Liver (tissue), 9 donors: ENCODE results near the gene ANKRD16. TPM values are rescaled to one million over a fixed set of nuclear protein-coding genes. Genes with fewer than 3 reads are reported as not detected.

Source experiments
- DNase-seq: peaks from one replicate; pipeline ENCODE4 v3.0.0-alpha.2; 2017; ENCODE audit warnings: low spot score
- H3K27ac ChIP-seq, 2 donors: one replicate each; pipeline ENCODE4 v1.7.0; 2013; ENCODE audit warnings: inconsistent platforms in 2 of 2, low read length in 2 of 2, control low read depth in 1 of 2, low read depth in 1 of 2, mild to moderate bottlenecking in 1 of 2
- H3K27me3 ChIP-seq, 4 donors: one replicate each; pipeline versions ENCODE4 v1.6.1 to v1.7.0; 2013; ENCODE audit warnings: low read length in 3 of 4, inconsistent platforms in 1 of 4, mild to moderate bottlenecking in 1 of 4, moderate library complexity in 1 of 4; ENCODE audit not compliant: control insufficient read depth in 4 of 4, insufficient read depth in 4 of 4
- H3K36me3 ChIP-seq, 4 donors: one replicate each; pipeline versions ENCODE4 v1.6.1 to v1.7.0; 2013; ENCODE audit warnings: low read length in 3 of 4, mild to moderate bottlenecking in 3 of 4, low read depth in 1 of 4, moderate library complexity in 1 of 4; ENCODE audit not compliant: control insufficient read depth in 4 of 4, insufficient read depth in 3 of 4
- H3K4me1 ChIP-seq, 4 donors: one replicate each; pipeline versions ENCODE4 v1.6.1 to v1.7.0; 2013; ENCODE audit warnings: low read length in 3 of 4, mild to moderate bottlenecking in 3 of 4, moderate library complexity in 1 of 4; ENCODE audit not compliant: control insufficient read depth in 4 of 4, insufficient read depth in 4 of 4
- H3K4me3 ChIP-seq, 3 donors: one replicate each; pipeline versions ENCODE4 v1.6.1 to v1.7.0; 2013; ENCODE audit warnings: low read length in 3 of 3, control low read depth in 1 of 3, low read depth in 1 of 3, mild to moderate bottlenecking in 1 of 3
- H3K9ac ChIP-seq, 2 donors: one replicate each; pipeline ENCODE4 v1.7.0; 2013; ENCODE audit warnings: low read length in 2 of 2, mild to moderate bottlenecking in 2 of 2, moderate library complexity in 2 of 2, control low read depth in 1 of 2, low read depth in 1 of 2
- H3K9me3 ChIP-seq, 4 donors: one replicate each; pipeline versions ENCODE4 v1.6.1 to v1.7.0; 2013; ENCODE audit warnings: low read length in 3 of 4; ENCODE audit not compliant: control insufficient read depth in 4 of 4
- CTCF ChIP-seq: fragments of 150-350 bp; IDR thresholded peaks from 2 replicates; pipeline ENCODE4 v1.5.1; 2017; ENCODE audit warnings: improper control_type of control experiment, low read depth, low read length; ENCODE audit not compliant: missing input control
- FOXA1 ChIP-seq: IDR thresholded peaks from 2 replicates; pipeline ENCODE4 v1.6.1; 2016; ENCODE audit warnings: antibody characterized with exemption
- FOXA2 ChIP-seq: IDR thresholded peaks from 2 replicates; pipeline ENCODE4 v1.6.1; 2016; ENCODE audit warnings: antibody characterized with exemption
- HNF4A ChIP-seq, 2 donors: conservative IDR thresholded peaks; 2 replicates each; pipeline ENCODE4 v1.6.1; 2016; ENCODE audit warnings: antibody characterized with exemption in 2 of 2, mild to moderate bottlenecking in 2 of 2
- HNF4G ChIP-seq: IDR thresholded peaks from 2 replicates; pipeline ENCODE4 v1.6.1; 2016; ENCODE audit warnings: antibody characterized with exemption
- JUND ChIP-seq, 2 donors: IDR thresholded peaks; 2 replicates each; pipeline ENCODE4 v1.6.1; 2016; ENCODE audit warnings: antibody characterized with exemption in 2 of 2
- MAX ChIP-seq: IDR thresholded peaks from 2 replicates; pipeline ENCODE4 v1.6.1; 2016; ENCODE audit warnings: antibody characterized with exemption
- NR2F2 ChIP-seq: IDR thresholded peaks from 2 replicates; pipeline ENCODE4 v1.6.1; 2016; ENCODE audit warnings: antibody characterized with exemption
- RAD21 ChIP-seq, 2 donors: IDR thresholded peaks; 2 replicates each; pipeline ENCODE4 v1.6.1; 2016; ENCODE audit warnings: antibody characterized with exemption in 2 of 2, mild to moderate bottlenecking in 2 of 2
- RXRA ChIP-seq, 2 donors: IDR thresholded peaks; 2 replicates each; pipeline ENCODE4 v1.6.1; 2017 to 2018; ENCODE audit warnings: antibody characterized with exemption in 2 of 2, mild to moderate bottlenecking in 1 of 2
- SP1 ChIP-seq: IDR thresholded peaks from 2 replicates; pipeline ENCODE4 v1.6.1; 2018; ENCODE audit warnings: antibody characterized with exemption, mild to moderate bottlenecking
- TAF1 ChIP-seq: conservative IDR thresholded peaks from 2 replicates; pipeline ENCODE4 v1.6.1; 2016; ENCODE audit warnings: antibody characterized with exemption, mild to moderate bottlenecking
- YY1 ChIP-seq: IDR thresholded peaks from 2 replicates; pipeline ENCODE4 v1.6.1; 2016; ENCODE audit warnings: antibody characterized with exemption, mild to moderate bottlenecking
- ZBTB33 ChIP-seq: IDR thresholded peaks from 2 replicates; pipeline ENCODE4 v1.6.1; 2016; ENCODE audit warnings: antibody characterized with exemption
- WGBS: extraction: QIAGEN DNeasy Blood & Tissue Kit; methylation state at CpG from one replicate; pipeline ENCODE4 v1.1.7; 2013; 5-methylcytosine and 5-hydroxymethylcytosine counted together
- polyA plus RNA-seq, 2 donors: library from polyadenylated mRNA; stranded (reverse) in 1 of 2; unstranded in 1 of 2; fragments of 200-250 nt in 1 of 2; fragments of >200 nt in 1 of 2; fragmentation: Nextera tagmentation in 1 of 2; extraction: Ambion mirVana in 1 of 2; gene quantifications; one replicate each; pipeline versions ENCODE4 v1.2.1 to v1.2.3, GENCODE V29; 2013 to 2015
- total RNA-seq, 2 donors: library from RNA; depleted of rRNA; stranded (reverse); fragments of >200 nt; gene quantifications; one replicate each; pipeline ENCODE4 v1.2.3, GENCODE V29; 2014
- donor health status: healthy.
- donor health status: healthy.
- donor health status: healthy.
- donor health status: healthy.
- donor health status: healthy.

The ANKRD16 gene
- total and polyA plus RNA-seq, 4 donors = 1.1 to 3.6 (median 2.3) TPM

- 70% methylated on average over 18 of the region's 18 CpGs for WGBS
- Histone ChIP-seq H3K4me3 (no peak overlapping the region), H3K27ac (no peak overlapping the region), H3K9me3 (peaks cover 0 to 3% (median 0%) of the 10 kb centered on the region in 4 donors), H3K4me1 (peaks cover 0 to 4% (median 3%) of the 10 kb centered on the region in 4 donors), H3K27me3 (no peaks in the 10 kb centered on the region), H3K36me3 (peaks cover 0 to 10% (median 7%) of the 10 kb centered on the region in 4 donors), H3K9ac (no peak overlapping the region)
- no peak for TF ChIP-seq MAX
- TF ChIP-seq YY1 = peak; percentile 23
- no peak for DNase-seq
Observed at GRCh38 chr10:5902511-5903274, 13.0 kb upstream of the ANKRD16 start.

- peaks cover 0 to 4% (median 0%) of the 10 kb centered on the region in 4 donors for H3K9me3 ChIP-seq
- WGBS = 96% methylated on average over 13 of the region's 13 CpGs
- no peak overlapping the region for H3K4me3 ChIP-seq
- no peak overlapping the region for H3K27ac ChIP-seq
- TF ChIP-seq FOXA1 (no peak), JUND (IDR thresholded peaks at IDR 0.05) (no peak), SP1 (no peak), NR2F2 (no peak), RAD21 (IDR thresholded peaks at IDR 0.05) (no peak), MAX (no peak), TAF1 (no peak), HNF4G (no peak), FOXA2 (no peak), HNF4A (conservative IDR thresholded peaks at IDR 0.05) (no peak), CTCF (no peak), ZBTB33 (no peak), RXRA (IDR thresholded peaks at IDR 0.05) (no peak), YY1 (no peak)
- no peak for DNase-seq
- peaks cover 3 to 12% (median 7%) of the 10 kb centered on the region in 4 donors for H3K36me3 ChIP-seq
- no peaks in the 10 kb centered on the region for H3K27me3 ChIP-seq
- peaks cover 0 to 4% (median 3%) of the 10 kb centered on the region in 4 donors for H3K4me1 ChIP-seq
- no peak overlapping the region for H3K9ac ChIP-seq
Observed at GRCh38 chr10:5900247-5900646, 10.6 kb upstream of the ANKRD16 start.

- no peak overlapping the region for H3K9ac ChIP-seq
- 97% methylated on average over 7 of the region's 7 CpGs for WGBS
- no peak overlapping the region for H3K4me3 ChIP-seq
- H3K9me3 ChIP-seq = peaks cover 0 to 4% (median 0%) of the 10 kb centered on the region in 4 donors
- H3K27ac ChIP-seq = no peak overlapping the region
- no peaks in the 10 kb centered on the region for H3K27me3 ChIP-seq
- H3K36me3 ChIP-seq = peaks cover 5 to 26% (median 16%) of the 10 kb centered on the region in 4 donors
- DNase-seq = no peak
- no peak for TF ChIP-seq FOXA1
- TF ChIP-seq CTCF = no peak
- no peak for TF ChIP-seq NR2F2
- peaks cover 0 to 4% (median 1%) of the 10 kb centered on the region in 4 donors for H3K4me1 ChIP-seq
Observed at GRCh38 chr10:5898163-5898562, 8.5 kb upstream of the ANKRD16 start.
